Measurements from ENCODE around the gene TMEM52. TPM values are rescaled to one million over a fixed set of nuclear protein-coding genes. Genes with fewer than 3 reads are reported as not detected.

The TMEM52 gene
- total and polyA plus RNA-seq, 2 of the 13 experiments (the other 11 are each of a cell fraction or from before 2014, with no cell fraction given): 13.2 to 18.7 TPM

GRCh38 chr1:1922956-1923833 lies 4.1 kb upstream of the TMEM52 start (continued):
- TF ChIP-seq ZBTB2 (CRISPR knock-in tag; IDR thresholded peaks at IDR 0.05; ENCODE audit: low read depth): no peak
- peak; percentile 77 for TF ChIP-seq BCL3 (CRISPR knock-in tag; IDR thresholded peaks at IDR 0.05)
- TF ChIP-seq GLI4 (CRISPR knock-in tag; IDR thresholded peaks at IDR 0.05; ENCODE audit: borderline replicate concordance): peak; percentile 49; the same call in 1 of the 2 replicates
- no peak for TF ChIP-seq NFRKB (IDR thresholded peaks at IDR 0.05)
- TF ChIP-seq ZNF549 (CRISPR knock-in tag; IDR thresholded peaks at IDR 0.05): no peak
- TF ChIP-seq ZNF850 (CRISPR knock-in tag; conservative IDR thresholded peaks at IDR 0.05): no peak
- TF ChIP-seq ZNF280B (CRISPR knock-in tag; IDR thresholded peaks at IDR 0.05; ENCODE audit: borderline replicate concordance): no peak; the same call in 1 of the 2 replicates
- peak; percentile 23 for TF ChIP-seq STAG1 (CRISPR knock-in tag; IDR thresholded peaks at IDR 0.05)
- no peak for TF ChIP-seq ZNF878 (CRISPR knock-in tag; IDR thresholded peaks at IDR 0.05)
- peak; percentile 80 for TF ChIP-seq ZNF777 (CRISPR knock-in tag; IDR thresholded peaks at IDR 0.05)
- no peak for TF ChIP-seq NAIF1 (CRISPR knock-in tag; IDR thresholded peaks at IDR 0.05; ENCODE audit: borderline replicate concordance)
- no peak for TF ChIP-seq HOXD1 (CRISPR knock-in tag; IDR thresholded peaks at IDR 0.05)
- no peak for TF ChIP-seq CSRNP1 (CRISPR knock-in tag; IDR thresholded peaks at IDR 0.05)
- no peak for TF ChIP-seq ZNF674 (CRISPR knock-in tag; IDR thresholded peaks at IDR 0.05; ENCODE audit: low read depth)
- peak; percentile 35; the same call in 1 of the 2 replicates for TF ChIP-seq ZNF414 (CRISPR knock-in tag; IDR thresholded peaks at IDR 0.05)
- no peak for TF ChIP-seq TOE1 (CRISPR knock-in tag; IDR thresholded peaks at IDR 0.05)
